HG03095 (cell line): ENCODE measurements around the gene EFCAB11.
"Not testable (repeated sequence)": the region's sequence is repeated elsewhere in the genome, so short reads cannot be mapped to it uniquely, and the experiment has no call there.

Experiments
- ATAC-seq: cut with Tn5 transposase; IDR thresholded peaks from one replicate; pipeline ENCODE4 v1.9.1; 2021; ENCODE audit warnings: moderate library complexity; ENCODE audit not compliant: unreplicated experiment

The EFCAB11 gene

GRCh38 chr14:89912667-89913211 is 41.8 kb downstream of the EFCAB11 start:
- ATAC-seq = no peak

- no peak for ATAC-seq
Measured at GRCh38 chr14:89912221-89912620, 42.3 kb downstream of the EFCAB11 start.

- ATAC-seq = no peak
Measured at GRCh38 chr14:89911010-89911919, 43.3 kb downstream of the EFCAB11 start.

- no peak for ATAC-seq
Measured at GRCh38 chr14:89910691-89911009, 43.9 kb downstream of the EFCAB11 start.

GRCh38 chr14:89909586-89909985 is 44.9 kb downstream of the EFCAB11 start:
- ATAC-seq = no peak

GRCh38 chr14:89908712-89909450 is 45.6 kb downstream of the EFCAB11 start:
- ATAC-seq = no peak

- no peak for ATAC-seq
Measured at GRCh38 chr14:89907655-89908054, 46.9 kb downstream of the EFCAB11 start.

GRCh38 chr14:89906000-89906399 is 48.5 kb downstream of the EFCAB11 start:
- no peak for ATAC-seq

- ATAC-seq = no peak
Measured at GRCh38 chr14:89903340-89903952, 51.1 kb downstream of the EFCAB11 start.

- no peak for ATAC-seq
Measured at GRCh38 chr14:89902881-89903280, 51.6 kb downstream of the EFCAB11 start.

GRCh38 chr14:89900802-89901201 is 53.7 kb downstream of the EFCAB11 start:
- ATAC-seq = no peak

- ATAC-seq = no peak
Measured at GRCh38 chr14:89899917-89900663, 54.4 kb downstream of the EFCAB11 start.

- no peak for ATAC-seq
Measured at GRCh38 chr14:89899291-89899690, 55.2 kb downstream of the EFCAB11 start.

GRCh38 chr14:89893388-89893787 is 61.1 kb downstream of the EFCAB11 start:
- not testable (repeated sequence) for ATAC-seq

- ATAC-seq = no peak
Measured at GRCh38 chr14:89892953-89893352, 61.6 kb downstream of the EFCAB11 start.

- ATAC-seq = not testable (repeated sequence)
Measured at GRCh38 chr14:89891721-89892120, 62.8 kb downstream of the EFCAB11 start.

GRCh38 chr14:89891055-89891454 is 63.5 kb downstream of the EFCAB11 start:
- ATAC-seq = no peak

- ATAC-seq = no peak
Measured at GRCh38 chr14:89890589-89890988, 63.9 kb downstream of the EFCAB11 start.

GRCh38 chr14:89889626-89890025 is 64.9 kb downstream of the EFCAB11 start:
- ATAC-seq = no peak

- ATAC-seq = no peak
Measured at GRCh38 chr14:89884761-89885160, 69.8 kb downstream of the EFCAB11 start.

- peak; percentile 86 for ATAC-seq
Measured at GRCh38 chr14:89881839-89882238, 72.7 kb downstream of the EFCAB11 start.
